ENCODE data around the gene CRELD2. TPM values are rescaled to one million over a fixed set of nuclear protein-coding genes. Genes with fewer than 3 reads are reported as not detected.

CRELD2 gene
- total and polyA plus RNA-seq, 2 of the 13 experiments (the other 11 are each of a cell fraction or from before 2014, with no cell fraction given): 17.2 to 44.7 TPM

DNA sequence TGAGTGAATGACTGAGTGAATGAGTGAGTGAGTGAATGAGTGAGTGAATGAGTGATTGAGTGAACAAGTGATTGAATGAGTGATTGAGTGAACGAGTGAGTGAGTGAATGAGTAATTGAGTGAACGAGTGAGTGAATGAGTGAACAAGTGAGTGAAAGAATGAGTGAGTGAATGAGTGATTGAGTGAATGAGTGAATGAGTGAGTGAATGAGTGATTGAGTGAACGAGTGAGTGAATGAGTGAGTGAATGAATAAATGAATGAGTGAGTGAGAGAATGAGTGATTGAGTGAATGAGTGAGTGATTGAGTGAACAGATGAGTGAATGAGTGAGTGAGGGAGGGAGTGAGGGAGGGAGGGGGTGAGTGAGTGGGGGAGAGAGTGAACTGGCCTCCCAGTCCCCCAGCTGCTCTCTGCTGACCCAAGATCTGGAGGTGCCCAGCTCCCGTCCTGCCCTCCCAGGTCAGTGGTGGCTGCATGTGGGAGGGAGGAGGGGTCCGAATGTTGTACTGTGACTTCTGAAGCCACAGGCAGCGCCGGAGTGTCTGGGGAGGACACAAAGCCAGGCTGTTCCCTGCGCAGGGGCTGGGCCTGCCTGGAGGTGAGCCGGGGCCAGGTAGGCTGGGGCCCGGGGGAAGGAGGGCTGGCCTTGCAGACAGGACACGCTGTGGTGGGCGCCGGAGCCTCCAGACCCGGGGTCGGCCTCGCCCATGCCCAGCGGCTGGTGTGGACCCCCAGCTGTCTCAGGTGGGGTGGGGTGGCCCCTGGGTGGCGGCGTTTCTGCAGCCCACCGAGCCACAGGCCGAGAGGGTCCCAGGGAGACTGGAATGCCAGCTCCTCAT, 24.4 kb downstream of the CRELD2 start (continued):
- TF ChIP-seq ZNF629 (CRISPR knock-in tag; conservative IDR thresholded peaks at IDR 0.05): 0 out of 2 replicates have a peak, but pooled peaks have one; percentile 13
- TF ChIP-seq, protein P1, sequence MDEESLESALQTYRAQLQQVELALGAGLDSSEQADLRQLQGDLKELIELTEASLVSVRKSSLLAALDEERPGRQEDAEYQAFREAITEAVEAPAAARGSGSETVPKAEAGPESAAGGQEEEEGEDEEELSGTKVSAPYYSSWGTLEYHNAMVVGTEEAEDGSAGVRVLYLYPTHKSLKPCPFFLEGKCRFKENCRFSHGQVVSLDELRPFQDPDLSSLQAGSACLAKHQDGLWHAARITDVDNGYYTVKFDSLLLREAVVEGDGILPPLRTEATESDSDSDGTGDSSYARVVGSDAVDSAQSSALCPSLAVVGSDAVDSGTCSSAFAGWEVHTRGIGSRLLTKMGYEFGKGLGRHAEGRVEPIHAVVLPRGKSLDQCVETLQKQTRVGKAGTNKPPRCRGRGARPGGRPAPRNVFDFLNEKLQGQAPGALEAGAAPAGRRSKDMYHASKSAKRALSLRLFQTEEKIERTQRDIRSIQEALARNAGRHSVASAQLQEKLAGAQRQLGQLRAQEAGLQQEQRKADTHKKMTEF (CRISPR knock-in tag; IDR thresholded peaks at IDR 0.05): peak; percentile 31; the same call in 1 of the 2 replicates
- TF ChIP-seq ZFP82 (CRISPR knock-in tag; IDR thresholded peaks at IDR 0.05; ENCODE audit: borderline replicate concordance): no peak
- no peak for TF ChIP-seq TCF12 (IDR thresholded peaks at IDR 0.05)
- no peak for TF ChIP-seq TCF12 (CRISPR knock-in tag; IDR thresholded peaks at IDR 0.05)
- TF ChIP-seq ZNF792 (CRISPR knock-in tag; IDR thresholded peaks at IDR 0.05): peak; percentile 60; the same call in 1 of the 2 replicates
- peak; percentile 41; the same call in 1 of the 2 replicates for TF ChIP-seq ZBTB20 (CRISPR knock-in tag; IDR thresholded peaks at IDR 0.05; ENCODE audit: borderline replicate concordance, low read depth)
- TF ChIP-seq, protein P2, sequence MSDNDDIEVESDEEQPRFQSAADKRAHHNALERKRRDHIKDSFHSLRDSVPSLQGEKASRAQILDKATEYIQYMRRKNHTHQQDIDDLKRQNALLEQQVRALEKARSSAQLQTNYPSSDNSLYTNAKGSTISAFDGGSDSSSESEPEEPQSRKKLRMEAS (IDR thresholded peaks at IDR 0.05): peak; percentile 62
- peak; percentile 43 for TF ChIP-seq SALL1 (CRISPR knock-in tag; IDR thresholded peaks at IDR 0.05)
- TF ChIP-seq ZNF749 (CRISPR knock-in tag; IDR thresholded peaks at IDR 0.05; ENCODE audit: borderline replicate concordance): peak; percentile 46; the same call in 1 of the 2 replicates
- peak; percentile 45; the same call in 1 of the 2 replicates for TF ChIP-seq DPF2 (CRISPR knock-in tag; IDR thresholded peaks at IDR 0.05; ENCODE audit: borderline replicate concordance, low read depth)
- TF ChIP-seq ELF3 (CRISPR knock-in tag; IDR thresholded peaks at IDR 0.05): peak; percentile 29; the same call in 1 of the 2 replicates
- TF ChIP-seq BORCS8-MEF2B (CRISPR knock-in tag; IDR thresholded peaks at IDR 0.05): no peak
- peak; percentile 83; the same call in 1 of the 2 replicates for TF ChIP-seq ZBTB7A (CRISPR knock-in tag; IDR thresholded peaks at IDR 0.05)
- no peak for TF ChIP-seq RELA (CRISPR knock-in tag; IDR thresholded peaks at IDR 0.05)
- peak; percentile 97 for TF ChIP-seq RXRA (CRISPR knock-in tag; IDR thresholded peaks at IDR 0.05)

Measured in HepG2 (cell line).